ENCODE measurements around the gene ARRB2. TPM values are rescaled to one million over a fixed set of nuclear protein-coding genes. Genes with fewer than 3 reads are reported as not detected.
A peak's percentile ranks its signal among the peaks of the same experiment; 100 is the strongest.

The ARRB2 gene
- total RNA-seq, 3 donors from 2014 or later (not counting 1 experiment from before 2014, with no cell fraction given): 314 to 374 (median 335) TPM

DNA sequence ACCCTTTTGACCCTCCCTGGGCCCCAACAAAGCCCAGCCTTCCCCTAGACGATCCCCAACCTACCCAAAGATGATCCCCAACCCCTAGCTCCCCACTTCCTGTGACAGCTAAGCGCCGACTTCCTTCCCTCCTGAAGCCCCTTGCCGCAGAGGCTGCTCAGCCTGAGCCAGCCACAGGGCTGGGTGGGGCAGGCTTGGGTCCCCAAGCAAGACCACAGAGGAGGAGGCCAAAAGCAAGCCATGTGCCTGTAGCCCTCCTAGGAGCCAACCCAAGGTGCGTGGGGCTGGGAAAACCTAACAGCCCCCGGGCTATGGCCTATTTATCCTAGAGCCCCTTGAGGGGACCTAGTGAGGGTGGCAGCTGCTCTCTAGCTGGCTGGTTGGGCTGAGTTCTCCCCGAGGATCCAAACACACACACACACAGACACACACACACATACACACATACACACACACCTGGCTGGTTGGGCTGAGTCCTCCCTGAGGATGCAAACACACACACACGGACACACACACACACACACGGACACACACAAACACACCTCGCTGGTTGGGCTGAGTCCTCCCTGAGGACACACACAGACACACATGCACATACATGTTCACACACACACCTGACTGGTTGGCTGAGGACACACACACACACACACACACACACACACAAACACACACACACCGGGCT, 4.8 kb downstream of the ARRB2 start:
- Mint-ChIP-seq H3K4me1 (peaks cover 49 to 81% of the 10 kb centered on the region in 2 donors), H3K9me3 (no peaks in the 10 kb centered on the region), H3K27me3 (ENCODE audit: low read depth in 2 of 2) (no peaks in the 10 kb centered on the region), H3K36me3 (peaks cover 7% of the 10 kb centered on the region), H3K4me3 (peak overlapping the region; percentile 87), H3K27ac (peak overlapping the region; percentile 90 to 96)
- Histone ChIP-seq H3K9me3 (ENCODE audit: control insufficient read depth, insufficient read depth, low read length) (no peaks in the 10 kb centered on the region), H3K27me3 (ENCODE audit: control insufficient read depth, insufficient read depth, low read length) (no peaks in the 10 kb centered on the region), H3K4me3 (ENCODE audit: low read length) (peak overlapping the region; percentile 20), H3K27ac (ENCODE audit: low read length) (peak overlapping the region; percentile 90), H3K36me3 (ENCODE audit: control insufficient read depth, insufficient read depth, low read length) (peaks cover 45% of the 10 kb centered on the region), H3K4me1 (ENCODE audit: control insufficient read depth, insufficient read depth, low read length) (peaks cover 84% of the 10 kb centered on the region)
- 17% methylated on average over 11 of the region's 11 CpGs for WGBS (ENCODE audit: insufficient coverage)
- intact Hi-C loops (cut with micrococcal nuclease): no loop called here
- ATAC-seq (no peak), DNase-seq (peak; percentile 38 to 77)
- no peak for TF ChIP-seq CTCF (IDR thresholded peaks at IDR 0.05)

GRCh38 chr17:4716081-4716480, 5.6 kb downstream of the ARRB2 start:
- peak overlapping the region; percentile 87 for H3K4me3 Mint-ChIP-seq
- Histone ChIP-seq H3K9me3 (ENCODE audit: control insufficient read depth, insufficient read depth, low read length) (no peaks in the 10 kb centered on the region), H3K4me1 (ENCODE audit: control insufficient read depth, insufficient read depth, low read length) (peaks cover 80% of the 10 kb centered on the region), H3K27me3 (ENCODE audit: control insufficient read depth, insufficient read depth, low read length) (no peaks in the 10 kb centered on the region), H3K27ac (ENCODE audit: low read length) (peak overlapping the region; percentile 90), H3K4me3 (ENCODE audit: low read length) (no peak overlapping the region), H3K36me3 (ENCODE audit: control insufficient read depth, insufficient read depth, low read length) (peaks cover 52% of the 10 kb centered on the region)
- no peaks in the 10 kb centered on the region for H3K27me3 Mint-ChIP-seq (ENCODE audit: low read depth in 2 of 2)
- peaks cover 53 to 85% of the 10 kb centered on the region in 2 donors for H3K4me1 Mint-ChIP-seq
- TF ChIP-seq CTCF (IDR thresholded peaks at IDR 0.05): no peak
- DNase-seq: no peak
- H3K27ac Mint-ChIP-seq: peak overlapping the region; percentile 90 to 96
- ATAC-seq: no peak
- no peaks in the 10 kb centered on the region for H3K9me3 Mint-ChIP-seq
- intact Hi-C loops (cut with micrococcal nuclease): no loop called here
- peaks cover 7% of the 10 kb centered on the region for H3K36me3 Mint-ChIP-seq
- over 99% methylated on average over 10 of the region's 10 CpGs for WGBS (ENCODE audit: insufficient coverage)

- Histone ChIP-seq H3K27me3 (ENCODE audit: control insufficient read depth, insufficient read depth, low read length) (no peaks in the 10 kb centered on the region), H3K9me3 (ENCODE audit: control insufficient read depth, insufficient read depth, low read length) (no peaks in the 10 kb centered on the region), H3K36me3 (ENCODE audit: control insufficient read depth, insufficient read depth, low read length) (peaks cover 54% of the 10 kb centered on the region), H3K4me3 (ENCODE audit: low read length) (no peak overlapping the region), H3K27ac (ENCODE audit: low read length) (peak overlapping the region; percentile 66), H3K4me1 (ENCODE audit: control insufficient read depth, insufficient read depth, low read length) (peaks cover 71% of the 10 kb centered on the region)
- no peak for TF ChIP-seq CTCF (IDR thresholded peaks at IDR 0.05)
- Mint-ChIP-seq H3K27me3 (ENCODE audit: low read depth in 2 of 2) (no peaks in the 10 kb centered on the region), H3K9me3 (no peaks in the 10 kb centered on the region), H3K4me3 (no peak overlapping the region), H3K4me1 (peaks cover 50 to 79% of the 10 kb centered on the region in 2 donors), H3K27ac (peak overlapping the region; percentile 80 to 96), H3K36me3 (peaks cover 7% of the 10 kb centered on the region)
- ATAC-seq: peak; percentile 17 to 60 (median 18)
- intact Hi-C loops (cut with micrococcal nuclease): no loop called here
- WGBS (ENCODE audit: insufficient coverage): 65% methylated on average over 15 of the region's 17 CpGs
- DNase-seq: no peak
These were observed 7.4 kb downstream of the ARRB2 start for GRCh38 chr17:4717791-4718190.

- DNase-seq: no peak
- Histone ChIP-seq H3K36me3 (ENCODE audit: control insufficient read depth, insufficient read depth, low read length) (peaks cover 54% of the 10 kb centered on the region), H3K9me3 (ENCODE audit: control insufficient read depth, insufficient read depth, low read length) (no peaks in the 10 kb centered on the region), H3K4me3 (ENCODE audit: low read length) (no peak overlapping the region), H3K27me3 (ENCODE audit: control insufficient read depth, insufficient read depth, low read length) (no peaks in the 10 kb centered on the region), H3K27ac (ENCODE audit: low read length) (peak overlapping the region; percentile 66), H3K4me1 (ENCODE audit: control insufficient read depth, insufficient read depth, low read length) (peaks cover 66% of the 10 kb centered on the region)
- peak overlapping the region; percentile 80 to 96 for H3K27ac Mint-ChIP-seq
- intact Hi-C loops (cut with micrococcal nuclease): no loop called here
- ATAC-seq: no peak
- H3K27me3 Mint-ChIP-seq (ENCODE audit: low read depth in 2 of 2): no peaks in the 10 kb centered on the region
- WGBS (ENCODE audit: insufficient coverage): 94% methylated on average over 12 of the region's 13 CpGs
- TF ChIP-seq CTCF (IDR thresholded peaks at IDR 0.05): no peak
- no peaks in the 10 kb centered on the region for H3K9me3 Mint-ChIP-seq
- peaks cover 50 to 77% of the 10 kb centered on the region in 2 donors for H3K4me1 Mint-ChIP-seq
- peaks cover 7% of the 10 kb centered on the region for H3K36me3 Mint-ChIP-seq
- peak overlapping the region; percentile 17 for H3K4me3 Mint-ChIP-seq
These were observed 7.8 kb downstream of the ARRB2 start for GRCh38 chr17:4718276-4718675.
